Inflammatory macrophage (primary cell): ENCODE results near the gene ADAM19.
A peak's percentile ranks its signal among the peaks of the same experiment; 100 is the strongest.

ENCODE experiments used
- DNase-seq, 2 donors: peaks; one replicate each; pipeline ENCODE4 v3.0.0-alpha.2; 2020 to 2022

Gene ADAM19

GRCh38 chr5:157513182-157513581 lies 62.4 kb downstream of the ADAM19 start:
- DNase-seq = no peak

- DNase-seq = peak; percentile 63 to 82
Observed at GRCh38 chr5:157511651-157512644, 63.6 kb downstream of the ADAM19 start.

- no peak for DNase-seq
Observed at GRCh38 chr5:157510682-157511081, 64.9 kb downstream of the ADAM19 start.

GRCh38 chr5:157509587-157509986 lies 66.0 kb downstream of the ADAM19 start:
- no peak for DNase-seq

GRCh38 chr5:157509093-157509492 lies 66.5 kb downstream of the ADAM19 start:
- DNase-seq = no peak

- DNase-seq = no peak
Observed at GRCh38 chr5:157506981-157507780, 68.4 kb downstream of the ADAM19 start.

GRCh38 chr5:157506066-157506590 lies 69.4 kb downstream of the ADAM19 start:
- no peak for DNase-seq

GRCh38 chr5:157505496-157505895 lies 70.1 kb downstream of the ADAM19 start:
- DNase-seq = no peak

GRCh38 chr5:157504053-157504452 lies 71.5 kb downstream of the ADAM19 start:
- DNase-seq = no peak

- peak; percentile 67 to 79 for DNase-seq
Observed at GRCh38 chr5:157502143-157502647, 73.4 kb downstream of the ADAM19 start.

- DNase-seq = no peak
Observed at GRCh38 chr5:157497875-157498611, 77.5 kb downstream of the ADAM19 start.

GRCh38 chr5:157496864-157497263 lies 78.7 kb downstream of the ADAM19 start:
- no peak for DNase-seq

GRCh38 chr5:157494178-157494832 lies 81.3 kb downstream of the ADAM19 start:
- DNase-seq = peak; percentile 93 to 97

- DNase-seq = no peak
Observed at GRCh38 chr5:157492886-157493285, 82.7 kb downstream of the ADAM19 start.

- peak in 1 of 2 donors; percentile 62 for DNase-seq
Observed at GRCh38 chr5:157491471-157491995, 84.0 kb downstream of the ADAM19 start.

GRCh38 chr5:157487358-157487757 lies 88.2 kb downstream of the ADAM19 start:
- no peak for DNase-seq

GRCh38 chr5:157486861-157487260 lies 88.7 kb downstream of the ADAM19 start:
- no peak for DNase-seq

- DNase-seq = no peak
Observed at GRCh38 chr5:157486221-157486681, 89.3 kb downstream of the ADAM19 start.

- DNase-seq = no peak
Observed at GRCh38 chr5:157485811-157486210, 89.8 kb downstream of the ADAM19 start.

- no peak for DNase-seq
Observed at GRCh38 chr5:157485340-157485739, 90.2 kb downstream of the ADAM19 start.

GRCh38 chr5:157484768-157485167 lies 90.8 kb downstream of the ADAM19 start:
- peak; percentile 71 to 76 for DNase-seq
